Gastrocnemius medialis (tissue), 4 donors: ENCODE data around the gene LRMDA. TPM values are rescaled to one million over a fixed set of nuclear protein-coding genes. Genes with fewer than 3 reads are reported as not detected.

Experiments
- ATAC-seq, 2 donors: fragments of 150-250 bp; one replicate each; pipeline ENCODE4 v1.9.1; 2016
- DNase-seq, 2 donors: peaks; one replicate each; pipeline ENCODE4 v3.0.0-alpha.2; 2019
- H3K27ac ChIP-seq, 4 donors: fragments of 200-600 bp; sonication (generic); 1 replicate in 1 of 4; 2 replicates in 3 of 4; pipeline ENCODE4 v1.5.1; 2016 to 2018; ENCODE audit warnings: mild to moderate bottlenecking in 2 of 4, moderate library complexity in 1 of 4
- H3K27me3 ChIP-seq, 3 donors: fragments of 200-600 bp; sonication (generic) in 2 of 3; 1 replicate in 1 of 3; 2 replicates in 2 of 3; pipeline versions ENCODE4 v1.5.1 to v1.6.0; 2016 to 2019; ENCODE audit warnings: mild to moderate bottlenecking in 1 of 3, moderate library complexity in 1 of 3
- H3K36me3 ChIP-seq, 2 donors: fragments of 200-600 bp; sonication (generic) in 1 of 2; one replicate each; pipeline ENCODE4 v1.5.1; 2017 to 2018
- H3K4me1 ChIP-seq, 2 donors: fragments of 200-600 bp; sonication (generic) in 1 of 2; one replicate each; pipeline ENCODE4 v1.5.1; 2016 to 2017; ENCODE audit warnings: mild to moderate bottlenecking in 2 of 2
- H3K4me3 ChIP-seq, 4 donors: fragments of 200-600 bp; sonication (generic) in 3 of 4; 1 replicate in 1 of 4; 2 replicates in 3 of 4; pipeline ENCODE4 v1.5.1; 2016 to 2019; ENCODE audit warnings: mild to moderate bottlenecking in 2 of 4
- H3K9me3 ChIP-seq, 3 donors: fragments of 200-600 bp; sonication (generic) in 2 of 3; 1 replicate in 1 of 3; 2 replicates in 2 of 3; pipeline ENCODE4 v1.5.1; 2016 to 2019
- CTCF ChIP-seq, 5 experiments: fragments of 450-650 bp in 3 of 5; fragments of 200-600 bp in 2 of 5; sonication (generic) in 2 of 5; IDR thresholded peaks in 4 of 5; conservative IDR thresholded peaks in 1 of 5; 1 replicate in 4 of 5; 2 replicates in 1 of 5; pipeline ENCODE4 v1.5.1; 2016 to 2019; ENCODE audit warnings: antibody characterized with exemption in 5 of 5, mild to moderate bottlenecking in 3 of 5, moderate library complexity in 3 of 5
- POLR2A ChIP-seq, 2 donors: fragments of 450-650 bp; IDR thresholded peaks; one replicate each; pipeline ENCODE4 v1.6.1; 2017; ENCODE audit warnings: antibody characterized with exemption in 2 of 2, mild to moderate bottlenecking in 2 of 2, moderate library complexity in 2 of 2
- in situ Hi-C, 4 donors: fragments of 200-750 bp; cut with MboI; loops; one replicate each; pipeline versions ENCODE4 v1.15.0 to v1.8.0; 2017; ENCODE audit warnings: low sequenced_read_pairs in 4 of 4
- intact Hi-C: fragments of 100-400 bp; cut with DNase I; formaldehyde crosslinking; loops from one replicate; pipeline ENCODE4 v1.15.1; 2023; ENCODE audit warnings: low total_unique reads
- total RNA-seq, 4 donors: library from RNA; depleted of rRNA; stranded (reverse); fragments of >200 nt; gene quantifications; one replicate each; pipeline versions ENCODE4 v1.1.0 to v1.2.3, GENCODE V29; 2016

LRMDA gene
- total RNA-seq, 4 donors from 2014 or later, result 0.80 to 4.5 (median 1.4) TPM

- H3K4me3 ChIP-seq, result no peak overlapping the region
- H3K27me3 ChIP-seq, result peaks cover 0 to 3% (median 0%) of the 10 kb centered on the region in 3 donors
- ATAC-seq (no peak), DNase-seq (no peak)
- H3K4me1 ChIP-seq, result peaks cover 0 to 19% of the 10 kb centered on the region in 2 donors
- TF ChIP-seq CTCF (IDR thresholded peaks at IDR 0.05 in 4 of 5, conservative IDR thresholded peaks at IDR 0.05 in 1 of 5) (no peak), POLR2A (IDR thresholded peaks at IDR 0.05) (no peak)
- peaks cover 0 to 4% (median 0%) of the 10 kb centered on the region in 3 donors for H3K9me3 ChIP-seq
- intact Hi-C loops, result no loop called here
- in situ Hi-C loops, result no loop called here
- H3K27ac ChIP-seq, result no peak overlapping the region
- H3K36me3 ChIP-seq, result no peaks in the 10 kb centered on the region
Observed at GRCh38 chr10:75546004-75546403, 114.6 kb downstream of the LRMDA start.

GRCh38 chr10:75547391-75548298 is 116.2 kb downstream of the LRMDA start:
- H3K36me3 ChIP-seq, result no peaks in the 10 kb centered on the region
- TF ChIP-seq CTCF (IDR thresholded peaks at IDR 0.05 in 4 of 5, conservative IDR thresholded peaks at IDR 0.05 in 1 of 5) (no peak), POLR2A (IDR thresholded peaks at IDR 0.05) (no peak)
- intact Hi-C loops (no loop called here), in situ Hi-C loops (no loop called here)
- peaks cover 0 to 14% of the 10 kb centered on the region in 2 donors for H3K4me1 ChIP-seq
- H3K4me3 ChIP-seq, result no peak overlapping the region
- ATAC-seq, result no peak
- no peak overlapping the region for H3K27ac ChIP-seq
- H3K9me3 ChIP-seq, result peaks cover 0 to 4% (median 0%) of the 10 kb centered on the region in 3 donors
- H3K27me3 ChIP-seq, result peaks cover 0 to 3% (median 0%) of the 10 kb centered on the region in 3 donors
- no peak for DNase-seq

- H3K4me3 ChIP-seq, result no peak overlapping the region
- in situ Hi-C loops (no loop called here), intact Hi-C loops (no loop called here)
- peaks cover 0 to 3% (median 0%) of the 10 kb centered on the region in 3 donors for H3K27me3 ChIP-seq
- DNase-seq (no peak), ATAC-seq (no peak)
- no peaks in the 10 kb centered on the region for H3K36me3 ChIP-seq
- H3K9me3 ChIP-seq, result peaks cover 0 to 4% (median 0%) of the 10 kb centered on the region in 3 donors
- H3K4me1 ChIP-seq, result peaks cover 0 to 9% of the 10 kb centered on the region in 2 donors
- TF ChIP-seq POLR2A (IDR thresholded peaks at IDR 0.05), result no peak
- TF ChIP-seq CTCF (IDR thresholded peaks at IDR 0.05 in 4 of 5, conservative IDR thresholded peaks at IDR 0.05 in 1 of 5), result no peak
- no peak overlapping the region for H3K27ac ChIP-seq
Observed at GRCh38 chr10:75548356-75548755, 116.9 kb downstream of the LRMDA start.

- peaks cover 0 to 4% (median 0%) of the 10 kb centered on the region in 3 donors for H3K9me3 ChIP-seq
- no peaks in the 10 kb centered on the region for H3K36me3 ChIP-seq
- intact Hi-C loops (no loop called here), in situ Hi-C loops (no loop called here)
- no peak for TF ChIP-seq CTCF (IDR thresholded peaks at IDR 0.05 in 4 of 5, conservative IDR thresholded peaks at IDR 0.05 in 1 of 5)
- peaks cover 0 to 3% (median 0%) of the 10 kb centered on the region in 3 donors for H3K27me3 ChIP-seq
- no peak overlapping the region for H3K27ac ChIP-seq
- no peak overlapping the region for H3K4me3 ChIP-seq
- DNase-seq (no peak), ATAC-seq (no peak)
- no peaks in the 10 kb centered on the region for H3K4me1 ChIP-seq
Observed at GRCh38 chr10:75550191-75550590, 118.8 kb downstream of the LRMDA start.
